Hematopoietic multipotent progenitor cell (in vitro differentiated cells): ENCODE measurements around the gene TMEM39B. TPM values are rescaled to one million over a fixed set of nuclear protein-coding genes. Genes with fewer than 3 reads are reported as not detected.

Experiments used
- DNase-seq, 3 donors: peaks; one replicate each; pipeline ENCODE4 v3.0.0-alpha.2; 2011 to 2015; ENCODE audit warnings: low read depth in 2 of 3, low spot score in 2 of 3
- small RNA-seq: library from RNA; depleted of rRNA; stranded (forward); fragments of <200 nt; gene quantifications from one replicate; pipeline ENCODE3, GENCODE V24; 2012
- total RNA-seq: library from RNA; depleted of rRNA; stranded (reverse); fragments of >200 nt; gene quantifications from one replicate; pipeline ENCODE4 v1.2.3, GENCODE V29; 2012

TMEM39B gene
- total RNA-seq, 1 donor = 17.5 TPM

GRCh38 chr1:32150847-32151246 lies 78.1 kb downstream of the TMEM39B start:
- no peak for DNase-seq

GRCh38 chr1:32151319-32151787 lies 78.6 kb downstream of the TMEM39B start:
- DNase-seq = no peak

Small RNAs within 50 kb of the gene (small RNA-seq; reads per million reads assigned to genes)
- not detected for gene MIR5585
- gene RF00017 = not detected

Other genes starting within 250 kb of the TMEM39B start
- 62.5 TPM for gene PTP4A2, start 134.6 kb upstream of the TMEM39B start, total RNA-seq
- 79.2 TPM for gene KHDRBS1, start 59.1 kb upstream of the TMEM39B start, total RNA-seq
- 17.2 TPM for gene KPNA6, start 35.1 kb downstream of the TMEM39B start, total RNA-seq
- gene TXLNA, start 106.7 kb downstream of the TMEM39B start, total RNA-seq = 48.5 TPM
- 18.0 TPM for gene CCDC28B, start 127.7 kb downstream of the TMEM39B start, total RNA-seq
- gene IQCC, start 132.7 kb downstream of the TMEM39B start, total RNA-seq = 1.3 TPM
- gene DCDC2B, start 136.2 kb downstream of the TMEM39B start, total RNA-seq = under 0.01 TPM
- gene TMEM234, start 149.4 kb downstream of the TMEM39B start, total RNA-seq = 28.8 TPM
- gene EIF3I, start 149.5 kb downstream of the TMEM39B start, total RNA-seq = 292 TPM
- under 0.01 TPM for gene FAM167B, start 174.3 kb downstream of the TMEM39B start, total RNA-seq
- gene LCK, start 178.3 kb downstream of the TMEM39B start, total RNA-seq = 3.5 TPM
- 65.7 TPM for gene HDAC1, start 219.1 kb downstream of the TMEM39B start, total RNA-seq